Middle frontal gyrus (tissue), 1 donor: Measurements from ENCODE around the gene ADAM10.
"Not testable (repeated sequence)": the region's sequence is repeated elsewhere in the genome, so short reads cannot be mapped to it uniquely, and the experiment has no call there.

Source experiments
- DNase-seq: peaks from one replicate; pipeline ENCODE4 v3.0.0-alpha.2; 2015; ENCODE audit warnings: low spot score; ENCODE audit errors: extremely low spot score

ADAM10 gene

DNA sequence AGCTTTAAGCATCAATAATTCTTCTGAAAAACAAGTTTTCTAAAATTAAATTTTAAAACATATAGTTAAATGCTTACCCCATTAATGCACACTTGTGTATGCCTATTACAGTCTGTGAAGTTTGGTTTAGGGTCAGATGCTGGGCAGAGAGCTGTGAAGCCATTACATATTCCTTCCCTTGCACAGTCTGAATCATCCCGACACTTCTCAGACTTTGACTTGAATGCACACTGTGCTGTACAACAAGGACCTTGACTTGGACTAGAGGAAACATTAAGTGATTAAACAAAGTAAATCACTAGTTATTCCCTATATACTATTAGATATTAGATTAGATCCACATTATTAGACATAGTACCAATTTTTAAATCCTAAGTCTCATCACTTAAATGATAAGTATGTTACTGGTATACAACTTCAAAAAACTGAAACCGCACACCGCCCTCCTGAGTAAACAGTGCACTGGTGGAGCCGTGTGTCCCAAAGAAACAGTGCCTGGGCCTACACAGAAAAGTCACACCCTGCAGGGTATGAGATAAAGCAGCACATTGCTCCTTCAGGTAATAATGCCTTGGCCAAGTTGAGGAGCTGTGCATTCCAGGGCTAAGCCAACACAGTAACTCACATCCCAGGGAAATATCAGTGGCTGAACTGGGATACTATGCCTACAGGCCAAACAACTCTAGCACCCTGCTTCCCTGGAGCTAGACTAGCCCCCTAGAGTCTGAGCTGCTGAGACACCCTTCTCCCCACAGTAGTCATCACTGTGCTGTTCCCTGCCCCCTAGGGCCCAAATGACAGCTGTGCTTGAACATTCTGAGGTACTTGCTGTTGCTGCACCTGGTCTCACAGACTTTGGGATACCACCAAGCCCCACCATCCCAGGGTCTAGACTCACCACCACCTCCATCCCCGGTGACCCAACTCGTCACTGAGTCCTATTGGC is 137.5 kb downstream of the ADAM10 start:
- DNase-seq: no peak

DNA sequence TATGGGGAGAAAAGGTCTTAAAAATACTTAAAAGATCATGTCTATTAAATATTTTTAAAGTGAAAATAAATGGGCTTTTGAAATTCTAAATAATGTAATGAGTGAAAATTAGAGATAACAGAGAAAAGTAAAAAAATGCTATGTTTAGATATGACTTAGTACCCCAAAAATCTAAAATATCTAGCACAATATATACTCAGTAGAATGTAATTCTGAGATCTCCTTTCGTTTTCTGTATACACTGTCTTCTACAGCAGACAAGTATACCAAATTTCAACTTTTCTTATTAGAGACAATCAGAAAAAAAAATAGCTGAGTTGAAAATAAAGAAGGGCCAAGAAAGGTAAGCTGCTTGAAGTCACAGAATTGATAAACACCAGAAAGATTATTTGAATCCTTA is 140.8 kb downstream of the ADAM10 start:
- DNase-seq: no peak

DNA sequence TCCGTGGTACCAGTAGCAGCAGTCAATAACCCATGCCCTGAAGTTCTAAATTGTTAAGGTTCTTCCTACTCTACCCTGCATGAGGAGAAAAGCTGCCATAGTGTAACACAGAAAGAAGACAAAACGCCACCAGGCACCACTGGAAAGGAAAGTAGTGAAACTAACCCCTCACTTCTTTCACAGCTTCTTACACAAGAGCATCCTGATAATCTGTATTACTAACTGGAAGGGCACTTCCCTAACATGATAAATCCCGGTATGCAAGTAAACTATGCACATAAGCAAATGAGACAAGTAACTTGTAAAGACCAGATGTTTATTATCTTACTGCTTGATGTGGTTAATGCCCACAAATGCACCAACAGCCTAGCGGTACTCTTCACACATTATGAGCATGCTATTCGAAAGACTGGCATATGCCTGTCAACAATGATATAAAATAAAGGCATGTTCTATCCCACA is 141.3 kb downstream of the ADAM10 start:
- DNase-seq: no peak

DNA sequence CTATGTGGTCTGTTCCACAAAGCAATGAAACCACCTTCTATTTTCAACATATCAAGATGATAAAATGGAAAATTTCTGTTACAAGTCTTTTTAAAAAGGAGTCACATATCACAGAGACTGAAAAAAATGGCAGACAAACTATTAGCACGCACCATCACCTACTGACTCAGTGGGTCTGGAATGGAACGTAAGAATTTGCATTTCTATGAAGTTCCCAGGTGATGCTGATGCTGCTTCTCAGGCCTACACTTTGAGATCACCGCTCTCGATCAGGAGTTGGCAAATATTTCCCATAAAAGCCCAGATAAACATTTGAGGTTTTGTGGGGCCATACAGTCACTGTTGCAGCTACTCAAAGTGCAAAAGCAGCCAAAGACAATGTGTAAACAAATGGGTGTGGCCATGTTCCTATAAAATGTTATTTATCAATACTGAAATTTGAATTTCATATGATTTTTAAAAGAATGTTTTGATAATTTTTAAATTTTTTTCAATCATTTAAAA is 142.9 kb downstream of the ADAM10 start:
- no peak for DNase-seq

DNA sequence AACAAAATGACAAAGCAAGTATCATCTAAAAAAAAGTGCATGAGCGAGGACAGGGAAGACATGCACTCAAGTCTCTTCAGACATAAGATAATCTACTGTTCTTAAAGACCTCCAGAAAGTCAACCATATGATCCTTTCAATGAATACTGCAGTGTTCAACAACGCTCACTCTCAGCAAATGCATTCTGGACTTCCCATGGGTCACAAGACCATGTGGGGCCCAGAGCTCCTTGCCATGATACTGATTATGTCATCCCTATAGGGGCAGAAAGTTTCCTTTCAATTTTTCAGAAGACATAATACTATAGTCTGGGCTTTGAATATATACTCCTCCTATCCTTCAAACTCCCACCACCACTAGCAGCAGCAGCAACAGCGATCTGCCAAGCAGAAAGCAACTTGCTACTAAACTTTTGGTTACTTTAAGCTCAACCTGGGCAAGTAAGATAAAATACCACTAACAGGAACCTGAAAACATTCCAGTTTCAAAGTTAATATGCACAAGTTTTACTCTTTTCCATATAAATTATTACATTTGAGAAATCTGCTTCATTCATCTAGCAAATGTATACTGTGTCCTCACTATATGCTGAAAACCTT is 143.5 kb downstream of the ADAM10 start:
- no peak for DNase-seq

DNA sequence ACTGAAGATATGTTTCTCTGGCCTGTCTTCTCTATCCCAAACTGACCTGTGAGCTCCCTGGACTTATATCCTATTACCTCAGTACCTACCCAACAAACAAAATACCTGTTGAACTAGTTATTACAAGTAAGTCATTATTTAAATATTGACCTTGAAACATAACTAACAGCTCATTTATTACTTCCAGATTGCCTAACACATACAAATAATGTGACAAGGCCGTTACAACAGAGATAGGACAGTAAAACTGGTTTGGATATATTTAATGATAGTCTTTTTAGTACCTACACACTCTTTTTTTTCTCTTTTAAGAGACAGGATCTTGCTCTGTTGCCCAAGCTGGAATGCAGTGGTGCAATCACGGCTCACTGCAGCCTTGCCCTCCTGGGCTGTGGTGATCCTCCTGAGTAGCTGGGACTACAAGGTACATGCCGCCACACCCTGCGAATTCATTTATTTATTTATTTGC is 145.0 kb downstream of the ADAM10 start:
- DNase-seq: no peak

DNA sequence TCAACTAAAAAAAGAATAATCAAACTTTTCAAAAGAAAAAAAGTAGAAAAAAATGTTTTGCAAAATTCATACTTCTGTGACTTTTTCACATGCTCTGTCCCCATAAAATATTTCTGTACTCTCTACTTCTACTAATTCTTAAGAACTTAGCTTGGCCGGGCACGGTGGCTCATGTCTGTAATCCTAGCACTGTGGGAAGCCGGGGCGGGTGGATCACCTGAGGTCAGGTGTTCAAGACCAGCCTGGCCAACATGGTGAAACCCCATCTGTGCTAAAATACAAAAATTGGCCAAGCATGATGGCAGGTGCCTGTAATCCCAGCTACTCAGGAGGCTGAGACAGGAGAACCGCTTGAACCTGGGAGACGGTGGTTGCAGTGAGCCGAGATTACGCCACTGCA is 145.6 kb downstream of the ADAM10 start:
- DNase-seq: not testable (repeated sequence)

DNA sequence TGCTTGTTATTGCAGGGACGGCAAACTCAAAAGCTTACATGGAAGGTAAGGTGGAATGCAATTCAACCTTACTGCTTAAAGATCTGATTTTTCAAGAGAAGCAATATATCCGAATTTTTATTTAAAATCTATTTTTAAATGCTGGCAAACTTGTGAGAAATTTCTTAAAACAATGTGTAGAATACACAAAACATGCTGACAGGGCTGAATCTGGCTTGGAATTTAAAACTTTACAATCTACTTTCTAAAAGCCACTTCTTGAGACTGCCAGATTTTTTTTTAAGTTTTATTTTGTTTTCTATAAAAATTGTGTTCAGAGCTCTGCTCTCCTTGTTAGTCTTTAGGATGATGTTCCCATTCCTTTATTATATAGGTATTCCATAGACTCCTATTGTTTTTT is 146.7 kb downstream of the ADAM10 start:
- no peak for DNase-seq

DNA sequence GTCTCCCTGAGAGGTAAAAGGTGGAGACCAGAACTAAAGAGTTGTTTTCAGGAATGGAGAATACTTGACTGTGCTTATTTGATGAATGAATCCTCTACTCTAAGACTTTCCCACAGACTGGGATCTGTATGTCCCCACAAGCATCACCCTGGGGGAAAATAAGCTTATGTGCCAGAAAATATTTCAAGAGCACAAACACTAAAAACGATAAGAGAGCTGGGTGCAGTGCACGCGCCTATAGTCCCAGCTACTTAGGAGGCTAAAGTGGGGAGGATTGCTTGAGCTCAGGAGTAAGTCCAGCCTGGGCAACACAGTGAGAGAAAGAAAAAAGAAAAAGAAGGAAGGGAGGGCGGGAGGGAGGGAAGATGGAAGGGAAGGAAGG is 150.7 kb downstream of the ADAM10 start:
- DNase-seq: no peak

DNA sequence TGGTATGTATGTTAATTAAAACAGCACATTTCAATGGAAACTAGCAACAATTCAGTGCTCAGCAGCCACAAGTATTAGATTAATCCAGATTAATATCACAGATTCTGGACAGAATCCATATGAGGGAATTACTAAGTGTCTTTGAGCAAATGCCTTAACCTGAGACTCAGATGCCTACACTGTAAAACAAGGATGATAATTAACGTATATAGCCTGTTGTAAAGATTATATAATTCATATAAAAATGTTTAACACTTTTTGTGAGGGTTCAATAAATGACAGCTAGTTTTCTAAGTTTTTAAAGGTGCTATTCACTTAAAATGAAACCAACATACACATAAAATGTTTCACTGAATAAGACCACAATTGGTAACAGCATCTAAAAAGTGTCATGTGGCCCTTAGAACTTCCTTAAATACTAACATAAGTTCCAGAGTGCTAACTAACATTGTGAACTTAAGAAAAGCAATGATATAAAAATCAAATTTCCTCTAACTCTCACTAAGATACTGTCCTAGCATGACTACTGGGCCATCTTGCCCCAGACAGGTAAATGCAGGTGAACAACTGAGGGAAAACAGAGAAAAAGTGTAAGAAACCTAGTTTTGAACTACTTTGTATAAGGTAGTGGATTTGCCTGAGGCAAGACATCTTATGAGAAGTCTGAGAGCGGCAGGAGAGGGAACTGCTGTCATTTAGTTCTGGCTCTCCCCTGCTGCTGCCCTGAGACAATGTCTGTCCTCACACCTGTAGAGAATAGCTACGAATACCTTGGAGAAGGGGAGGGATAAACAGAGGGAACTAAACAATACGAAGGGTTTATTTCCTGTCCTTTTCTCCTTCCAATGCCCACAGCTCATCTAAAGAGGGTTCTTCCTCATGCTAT is 151.3 kb downstream of the ADAM10 start:
- no peak for DNase-seq

DNA sequence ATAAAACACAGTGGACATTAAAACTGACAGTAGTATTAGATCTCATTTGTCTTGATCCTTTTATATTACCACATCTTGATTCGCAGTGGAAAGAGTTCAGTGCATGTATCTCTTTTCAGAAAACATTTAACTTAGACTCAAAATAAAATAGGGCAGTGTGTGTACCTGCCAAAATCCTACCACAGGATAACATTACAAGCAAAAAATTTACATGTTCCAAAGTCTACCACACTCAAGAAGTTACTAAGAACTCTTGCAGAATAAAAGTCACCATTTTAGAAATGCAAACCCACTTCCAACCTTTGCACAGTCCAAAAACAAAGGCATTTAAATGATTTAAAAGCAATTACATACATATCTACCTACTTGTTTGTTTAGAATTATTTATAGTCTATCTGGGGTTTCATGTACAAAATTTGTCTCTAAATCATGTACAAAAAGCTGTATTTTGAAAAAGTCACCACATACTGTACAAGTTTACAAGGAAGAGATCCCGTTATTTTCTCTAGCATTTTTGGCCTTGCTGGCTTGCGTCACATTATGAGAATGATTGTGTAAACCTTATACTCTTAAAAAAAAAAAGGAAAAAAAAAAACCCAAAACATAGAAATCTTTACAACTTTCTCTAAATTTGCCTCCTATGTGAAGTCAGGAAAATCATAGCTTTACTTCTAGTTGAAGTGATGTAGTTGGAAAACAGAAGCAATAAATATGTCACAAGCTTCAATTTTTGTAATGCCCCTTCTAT is 153.8 kb downstream of the ADAM10 start:
- no peak for DNase-seq

DNA sequence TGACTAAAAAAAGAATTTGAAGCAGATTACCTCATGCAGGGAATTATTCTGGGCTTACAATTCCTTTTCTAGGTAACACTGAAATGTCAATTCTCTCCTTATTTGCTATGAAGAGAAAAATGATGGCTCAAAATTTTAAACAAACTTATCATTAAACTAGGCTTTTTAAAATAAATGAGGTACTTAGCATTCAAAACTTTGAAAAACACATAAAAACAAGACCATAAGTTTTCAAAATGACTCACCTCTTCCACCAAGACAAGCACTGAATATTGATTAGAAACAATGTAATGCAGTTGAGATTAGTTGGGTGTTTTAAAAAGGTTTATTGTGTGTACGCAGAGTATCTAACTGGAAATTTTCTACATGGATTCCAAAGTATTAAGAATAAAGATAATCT is 154.6 kb downstream of the ADAM10 start:
- DNase-seq: no peak

DNA sequence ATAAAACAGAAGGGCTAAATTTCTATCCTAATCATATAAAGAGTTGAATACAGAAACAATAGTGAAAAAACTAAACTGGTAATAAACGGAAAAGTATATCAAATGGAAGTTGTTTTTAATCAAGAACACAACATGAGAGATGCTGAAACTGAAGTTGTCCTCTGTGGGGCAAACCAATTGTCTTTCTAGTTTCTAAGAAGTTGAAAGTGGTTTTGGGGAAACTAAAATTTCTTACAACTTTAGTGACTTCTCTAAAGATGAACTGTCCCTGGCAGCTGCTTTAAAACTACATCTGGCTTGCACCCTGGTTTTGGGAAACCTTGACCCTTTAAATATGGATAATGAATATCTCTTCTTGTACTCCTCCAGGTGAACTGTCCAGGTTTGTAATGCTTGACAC is 155.6 kb downstream of the ADAM10 start:
- DNase-seq: no peak

DNA sequence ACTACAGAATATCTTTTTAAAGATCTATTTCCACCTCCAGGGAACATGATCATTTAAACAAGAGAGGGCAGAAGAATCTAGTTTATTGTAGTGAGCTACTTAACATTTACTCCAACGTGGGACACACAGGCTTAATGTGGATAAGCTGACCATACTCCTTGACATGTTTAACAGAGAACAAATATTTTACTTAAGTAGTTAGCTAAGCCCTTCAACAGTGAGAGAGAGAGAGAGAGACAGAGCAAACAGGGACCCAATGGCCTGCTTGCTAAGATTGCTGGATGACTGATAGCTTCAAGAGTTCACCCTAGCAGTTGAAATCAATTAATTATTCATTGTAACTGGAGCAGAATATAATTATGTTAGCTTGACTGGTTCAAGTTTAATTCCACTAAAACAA is 158.6 kb downstream of the ADAM10 start:
- no peak for DNase-seq

DNA sequence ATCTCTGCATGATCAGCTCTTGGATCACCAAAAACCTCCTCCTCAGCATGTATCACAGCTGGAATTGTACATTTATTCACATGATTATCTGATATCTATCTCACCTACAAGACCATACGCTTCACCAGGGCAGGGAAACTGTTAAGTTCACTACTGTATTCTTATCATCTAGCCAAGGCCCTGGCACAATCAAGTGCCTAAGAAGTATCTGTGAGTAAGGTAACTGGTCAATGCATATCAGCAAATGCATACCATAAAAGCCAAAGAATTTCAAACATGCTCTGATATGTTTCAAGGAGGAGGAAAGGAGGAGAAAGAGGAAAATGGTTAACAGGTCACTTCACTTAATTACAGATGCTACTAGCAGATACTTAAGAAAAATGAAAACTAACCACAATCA is 159.3 kb downstream of the ADAM10 start:
- DNase-seq: no peak

DNA sequence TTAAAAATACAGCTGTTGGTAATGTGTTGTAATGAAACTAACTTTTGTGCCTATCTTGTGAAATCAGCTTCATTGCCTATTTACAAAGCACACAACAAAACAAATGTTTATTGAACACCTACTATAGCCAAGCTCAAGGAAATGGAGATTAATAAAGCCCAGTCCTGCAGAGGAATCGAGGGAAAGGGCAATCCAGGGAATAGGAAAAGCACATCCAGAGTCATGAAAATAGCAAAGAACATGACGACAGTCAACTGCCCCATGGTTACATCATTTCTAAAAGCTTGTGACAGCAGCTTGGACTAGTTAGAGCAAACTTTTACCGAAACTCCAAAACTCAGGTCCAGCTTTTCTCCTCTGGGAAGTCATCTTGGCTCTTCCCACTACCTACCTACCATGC is 160.5 kb downstream of the ADAM10 start:
- DNase-seq: no peak

DNA sequence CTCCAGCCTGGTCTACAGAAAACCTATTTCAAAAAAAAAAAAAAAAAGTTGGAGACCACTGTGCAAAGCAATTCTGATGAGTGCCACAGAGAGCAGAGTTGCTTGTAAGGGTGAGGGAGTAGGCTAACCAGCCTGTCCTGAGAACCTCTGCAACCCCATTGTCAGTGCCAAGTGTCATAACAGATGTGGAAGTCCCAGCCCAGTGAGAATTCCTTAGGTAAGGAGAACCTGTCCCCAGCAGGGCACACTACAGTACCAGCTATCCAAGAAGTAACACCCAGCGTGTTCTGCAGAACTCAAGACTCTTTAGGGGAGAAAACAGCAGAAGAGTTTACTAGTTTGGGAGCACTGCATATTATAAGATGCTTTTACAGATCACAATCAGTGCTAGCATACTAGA is 161.4 kb downstream of the ADAM10 start:
- no peak for DNase-seq

DNA sequence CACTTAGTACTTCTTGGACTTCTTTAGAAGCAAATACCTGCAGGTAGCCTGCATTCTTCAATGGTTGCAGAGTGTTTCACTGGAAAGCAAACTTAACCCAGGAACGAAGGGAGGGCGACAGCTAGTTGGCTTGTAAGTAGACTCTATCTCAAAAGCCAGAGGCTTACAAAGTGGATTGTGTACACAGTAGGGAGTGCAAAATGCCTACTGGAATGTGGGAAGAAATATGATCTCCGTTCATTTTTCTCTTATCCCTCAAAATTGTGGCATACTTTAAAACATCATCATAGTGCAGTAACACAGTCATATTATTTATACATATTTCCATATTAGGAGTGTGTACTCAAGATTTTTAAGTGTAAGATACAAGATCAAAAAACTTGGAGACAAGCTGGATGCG is 162.0 kb downstream of the ADAM10 start:
- no peak for DNase-seq

DNA sequence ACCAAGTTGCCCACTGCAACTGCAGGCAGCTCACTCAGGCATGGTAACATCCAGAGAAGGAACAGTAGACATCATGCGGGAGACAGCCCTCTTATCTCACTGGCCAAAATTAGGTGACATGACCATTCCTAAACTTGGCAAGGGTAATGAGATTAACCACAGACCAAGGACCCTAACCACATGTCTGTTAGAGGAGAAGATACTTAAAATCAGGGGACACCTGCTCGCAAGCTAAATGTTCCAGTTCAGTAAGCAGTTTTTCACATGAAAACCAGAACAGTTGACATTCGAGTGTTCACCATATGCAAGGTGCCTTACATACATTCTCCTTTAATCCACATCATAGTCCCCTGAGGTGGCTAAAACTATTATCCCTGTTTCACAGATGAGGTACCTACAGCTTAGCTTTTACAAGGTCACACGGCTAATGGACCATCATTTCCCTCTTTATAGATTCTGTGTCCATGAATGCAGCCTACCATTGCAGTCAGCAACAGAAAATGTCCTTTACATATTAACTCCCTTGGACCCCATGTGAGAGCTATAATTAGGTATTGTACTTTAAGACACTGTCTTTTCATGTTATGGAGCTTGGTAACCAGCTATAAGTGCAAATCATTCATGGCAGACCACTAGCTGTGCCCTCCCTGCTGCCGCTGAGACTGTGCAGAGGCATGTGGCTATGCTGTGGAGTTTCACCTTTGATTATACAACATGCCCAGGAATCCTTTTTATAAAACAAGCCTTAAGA is 163.6 kb downstream of the ADAM10 start:
- DNase-seq: no peak

DNA sequence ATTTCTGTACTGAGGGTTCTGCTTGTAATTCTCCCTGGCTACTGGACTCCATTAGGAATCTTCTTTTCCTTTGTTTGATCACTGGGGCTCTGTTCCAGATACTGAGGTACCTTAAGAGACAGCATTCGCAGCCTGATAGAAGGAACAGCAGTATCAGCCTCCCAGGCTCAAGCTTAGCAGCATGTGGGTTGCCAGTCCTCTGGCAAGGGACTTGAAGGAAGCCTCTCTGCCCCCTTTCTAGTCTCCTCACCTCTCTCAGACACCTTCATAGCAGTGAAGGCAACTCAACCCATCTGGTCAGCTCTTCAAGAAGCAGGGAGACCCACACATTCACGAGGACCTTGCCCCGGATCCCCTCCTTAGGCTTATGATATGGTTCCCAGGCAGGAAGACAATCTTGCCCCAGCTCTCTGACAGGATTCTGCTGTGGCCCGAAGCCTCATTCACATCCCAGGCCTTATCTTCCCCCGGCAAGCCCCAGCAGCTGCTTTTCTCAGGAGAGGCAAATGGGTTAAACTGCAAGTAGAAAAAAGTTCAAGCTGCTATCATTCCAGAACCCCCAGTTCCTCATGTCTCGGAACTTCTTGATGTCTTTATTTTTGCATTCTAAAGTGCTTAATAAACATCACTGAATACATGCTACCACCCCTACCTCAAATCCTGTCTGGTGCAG is 164.6 kb downstream of the ADAM10 start:
- DNase-seq: no peak
